Muscle layer of duodenum (tissue), 2 donors: ENCODE measurements around the gene NPHP1.
"Not testable (repeated sequence)": the region's sequence is repeated elsewhere in the genome, so short reads cannot be mapped to it uniquely, and the experiment has no call there.

Experiments
- H3K27ac ChIP-seq: one replicate; pipeline ENCODE4 v1.7.0; 2013; ENCODE audit warnings: mild to moderate bottlenecking, low read length
- H3K27me3 ChIP-seq: one replicate; pipeline ENCODE4 v1.7.0; 2013; ENCODE audit warnings: low read depth, mild to moderate bottlenecking, control low read depth, low read length
- H3K36me3 ChIP-seq, 2 donors: one replicate each; pipeline ENCODE4 v1.7.0; 2013; ENCODE audit warnings: low read length in 2 of 2, control low read depth in 1 of 2, mild to moderate bottlenecking in 1 of 2; ENCODE audit not compliant: insufficient read depth in 2 of 2, control insufficient read depth in 1 of 2
- H3K4me1 ChIP-seq, 2 donors: one replicate each; pipeline ENCODE4 v1.7.0; 2013; ENCODE audit warnings: low read length in 2 of 2, mild to moderate bottlenecking in 2 of 2, control low read depth in 1 of 2, moderate library complexity in 1 of 2; ENCODE audit not compliant: insufficient read depth in 2 of 2, control insufficient read depth in 1 of 2
- H3K4me3 ChIP-seq, 2 donors: one replicate each; pipeline ENCODE4 v1.7.0; 2013; ENCODE audit warnings: low read length in 2 of 2, low read depth in 1 of 2, mild to moderate bottlenecking in 1 of 2
- H3K9me3 ChIP-seq, 2 donors: one replicate each; pipeline ENCODE4 v1.7.0; 2013; ENCODE audit warnings: low read length in 2 of 2, control low read depth in 1 of 2, mild to moderate bottlenecking in 1 of 2; ENCODE audit not compliant: control insufficient read depth in 1 of 2
- donor health status: healthy.

NPHP1 gene

GRCh38 chr2:110075896-110076295 lies 128.9 kb downstream of the NPHP1 start:
- H3K9me3 ChIP-seq, H3K27ac ChIP-seq, H3K4me3 ChIP-seq, H3K4me1 ChIP-seq, H3K36me3 ChIP-seq, H3K27me3 ChIP-seq: not testable (repeated sequence)
